Stimulated activated CD8-positive, alpha-beta memory T cell treated with anti-CD3 and anti-CD28 coated beads, Interleukin-2, amount 100 ng/mL, for 1 hour (primary cell): ENCODE measurements around the gene METAP2.

Experiments used
- DNase-seq, 2 donors: peaks; one replicate each; pipeline ENCODE4 v3.0.0-alpha.2; 2020; ENCODE audit warnings: low read depth in 2 of 2

Gene METAP2

GRCh38 chr12:95513599-95513998, 39.6 kb downstream of the METAP2 start:
- DNase-seq: no peak

- no peak for DNase-seq
These were observed 41.2 kb downstream of the METAP2 start for GRCh38 chr12:95515197-95515596.

GRCh38 chr12:95516757-95517156, 42.8 kb downstream of the METAP2 start:
- no peak for DNase-seq

- no peak for DNase-seq
These were observed 43.3 kb downstream of the METAP2 start for GRCh38 chr12:95517246-95517645.

GRCh38 chr12:95518944-95519343, 45.0 kb downstream of the METAP2 start:
- no peak for DNase-seq

GRCh38 chr12:95520816-95521215, 46.9 kb downstream of the METAP2 start:
- no peak for DNase-seq

- no peak for DNase-seq
These were observed 48.7 kb downstream of the METAP2 start for GRCh38 chr12:95522692-95523091.

- no peak for DNase-seq
These were observed 54.5 kb downstream of the METAP2 start for GRCh38 chr12:95528431-95528830.

GRCh38 chr12:95529693-95530225, 55.8 kb downstream of the METAP2 start:
- DNase-seq: no peak

GRCh38 chr12:95532851-95533250, 58.9 kb downstream of the METAP2 start:
- no peak for DNase-seq

- DNase-seq: no peak
These were observed 60.0 kb downstream of the METAP2 start for GRCh38 chr12:95533985-95534384.

GRCh38 chr12:95538006-95538405, 64.1 kb downstream of the METAP2 start:
- no peak for DNase-seq

- DNase-seq: no peak
These were observed 64.7 kb downstream of the METAP2 start for GRCh38 chr12:95538656-95539055.

GRCh38 chr12:95541436-95541835, 67.5 kb downstream of the METAP2 start:
- DNase-seq: no peak

- DNase-seq: no peak
These were observed 69.4 kb downstream of the METAP2 start for GRCh38 chr12:95543305-95543704.

GRCh38 chr12:95544756-95545155, 70.8 kb downstream of the METAP2 start:
- DNase-seq: no peak

GRCh38 chr12:95545303-95545702, 71.4 kb downstream of the METAP2 start:
- no peak for DNase-seq

GRCh38 chr12:95545731-95546490, 72.0 kb downstream of the METAP2 start:
- no peak for DNase-seq

GRCh38 chr12:95546491-95546813, 72.5 kb downstream of the METAP2 start:
- DNase-seq: no peak

GRCh38 chr12:95547522-95548055, 73.6 kb downstream of the METAP2 start:
- DNase-seq: no peak

- no peak for DNase-seq
These were observed 74.1 kb downstream of the METAP2 start for GRCh38 chr12:95548056-95548538.

- peak; percentile 35 to 52 for DNase-seq
These were observed 74.8 kb downstream of the METAP2 start for GRCh38 chr12:95548539-95549391.
